ENCODE measurements around the gene COPS7A. TPM values are rescaled to one million over a fixed set of nuclear protein-coding genes. Genes with fewer than 3 reads are reported as not detected.

COPS7A gene, protein sequence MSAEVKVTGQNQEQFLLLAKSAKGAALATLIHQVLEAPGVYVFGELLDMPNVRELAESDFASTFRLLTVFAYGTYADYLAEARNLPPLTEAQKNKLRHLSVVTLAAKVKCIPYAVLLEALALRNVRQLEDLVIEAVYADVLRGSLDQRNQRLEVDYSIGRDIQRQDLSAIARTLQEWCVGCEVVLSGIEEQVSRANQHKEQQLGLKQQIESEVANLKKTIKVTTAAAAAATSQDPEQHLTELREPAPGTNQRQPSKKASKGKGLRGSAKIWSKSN
- 10 to 100 TPM; 64.0 to 69.6 (median 68.9) TPM for polyA plus RNA-seq (ENCODE audit: insufficient read length in 4 of 4)

DNA sequence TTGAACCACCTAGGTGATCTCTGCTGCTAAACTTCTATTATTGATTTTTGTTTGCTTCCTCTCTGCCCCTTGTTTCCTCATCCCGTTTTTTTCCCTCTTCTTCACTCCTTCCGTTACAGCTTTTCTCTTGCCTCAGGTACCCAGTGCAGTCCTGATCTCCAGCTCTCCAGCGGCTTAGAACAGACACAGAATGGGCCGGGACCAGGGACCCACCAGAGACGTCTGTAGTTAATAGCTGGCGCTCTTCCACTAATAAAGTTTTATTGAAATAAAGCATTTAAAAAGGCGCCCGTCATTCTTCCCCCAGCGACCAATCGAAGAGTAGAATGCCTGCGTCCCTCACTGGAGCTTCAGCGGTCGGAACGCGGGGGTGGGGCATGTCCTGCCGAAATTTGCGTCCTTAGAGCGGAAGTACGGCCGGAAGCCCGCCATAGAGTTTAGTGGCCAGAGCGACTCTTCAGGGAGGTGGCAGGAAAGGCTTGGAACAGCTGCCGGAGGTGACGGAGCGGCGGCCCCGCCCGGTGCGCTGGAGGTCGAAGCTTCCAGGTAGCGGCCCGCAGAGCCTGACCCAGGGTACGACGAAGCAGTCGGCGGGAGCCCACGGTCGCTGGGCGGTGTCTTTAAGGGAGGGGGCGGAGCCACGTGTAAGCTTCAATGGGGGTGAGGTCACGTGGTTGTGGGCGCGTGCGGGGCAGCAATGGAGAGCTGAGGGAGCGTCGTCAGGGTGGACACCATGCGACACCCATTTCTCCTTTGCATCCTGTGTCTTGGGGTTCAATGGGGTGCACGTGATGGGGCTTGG, at the start of gene COPS7A:
Gene COPS7A, plus strand, starts transcription at position 440 of the 802 bp plus-strand sequence. CDS start 611 bp downstream, outside the sequence.
- peak; percentile 84 to 97 (median 92) for DNase-seq (ENCODE audit: low read depth in 4 of 4, low spot score in 2 of 4)

DNA sequence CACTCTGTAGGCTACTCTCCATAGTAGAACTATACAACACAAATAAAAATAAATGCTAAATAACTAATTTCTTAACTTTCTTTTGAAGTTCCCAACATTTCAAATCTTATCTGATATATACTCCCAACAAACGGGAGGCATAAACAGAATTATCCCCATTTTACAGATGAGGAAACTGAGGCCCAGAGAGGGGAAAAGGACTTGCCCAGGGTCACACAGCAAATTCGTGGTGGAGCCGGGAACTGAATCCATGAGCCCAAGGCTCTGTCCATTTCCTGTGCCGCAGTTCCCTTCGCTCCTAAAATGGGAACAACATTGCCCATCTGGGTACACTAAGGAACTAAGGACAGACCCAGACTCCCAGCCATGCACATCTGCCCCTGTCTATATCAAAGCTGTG, 46.9 kb upstream of the COPS7A start:
- no peak for DNase-seq (ENCODE audit: low read depth in 4 of 4, low spot score in 2 of 4)

DNA sequence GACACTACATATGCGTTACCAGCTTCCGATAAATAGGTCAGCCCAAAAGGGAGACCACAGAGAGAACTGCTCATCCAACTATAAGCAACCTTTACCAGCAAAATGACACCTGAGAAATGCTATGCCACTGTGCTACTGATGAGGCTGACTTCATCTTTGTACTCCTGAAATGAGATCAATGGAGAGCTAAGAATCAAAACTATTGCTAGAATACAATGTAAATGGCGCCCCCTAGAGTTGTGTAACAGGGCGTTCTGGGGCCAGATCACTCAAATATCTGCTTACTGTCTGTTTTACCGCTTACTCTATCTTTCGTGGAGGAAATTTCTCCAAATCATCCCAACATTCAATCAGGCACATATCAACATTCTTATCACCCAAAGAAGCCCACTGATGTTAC, 39.2 kb upstream of the COPS7A start:
- DNase-seq (ENCODE audit: low read depth in 4 of 4, low spot score in 2 of 4) = no peak

DNA sequence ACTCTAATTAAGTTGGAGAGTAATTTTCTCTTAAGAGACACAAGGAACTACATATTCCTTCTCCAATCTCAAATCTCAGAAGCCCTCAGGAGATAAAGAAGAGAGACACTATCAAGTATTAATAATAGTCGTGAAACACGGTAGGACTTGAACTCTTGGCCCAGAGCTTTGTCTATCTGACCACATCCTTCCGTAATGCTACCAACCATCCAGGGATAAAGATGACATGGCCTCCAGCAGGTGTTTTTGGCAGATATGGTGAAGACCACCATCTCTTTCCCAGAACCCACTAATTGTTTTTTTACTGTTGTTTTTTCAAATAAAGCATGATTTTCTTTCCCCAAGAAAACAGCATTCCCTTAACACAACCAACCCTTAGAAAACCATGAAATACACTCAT, 38.0 kb upstream of the COPS7A start:
- DNase-seq (ENCODE audit: low read depth in 4 of 4, low spot score in 2 of 4) = no peak

DNA sequence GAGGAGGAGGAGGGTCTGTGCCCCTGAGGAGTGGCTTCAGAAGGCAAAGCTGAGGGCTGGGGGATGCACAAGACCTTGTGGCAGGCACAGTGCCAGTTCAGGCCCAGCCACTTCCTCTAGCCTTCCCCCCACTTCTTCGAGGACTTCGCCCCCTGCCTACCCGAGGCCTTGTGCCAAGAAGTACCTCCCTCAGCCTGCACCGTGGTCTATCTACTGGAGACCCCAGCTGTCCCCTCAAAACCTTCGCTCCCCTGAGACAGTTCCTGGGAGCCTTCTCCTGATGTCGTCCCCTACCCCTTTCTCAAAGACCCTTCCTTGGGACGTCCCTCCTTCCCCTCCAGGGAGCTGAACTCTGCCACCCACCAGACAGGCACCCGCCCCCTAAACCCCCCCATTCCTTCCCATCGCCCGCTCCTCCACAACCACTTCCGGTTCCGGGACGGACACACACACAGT, 35.3 kb upstream of the COPS7A start:
- DNase-seq (ENCODE audit: low read depth in 4 of 4, low spot score in 2 of 4) = peak in 1 of 4 donors; percentile 81

DNA sequence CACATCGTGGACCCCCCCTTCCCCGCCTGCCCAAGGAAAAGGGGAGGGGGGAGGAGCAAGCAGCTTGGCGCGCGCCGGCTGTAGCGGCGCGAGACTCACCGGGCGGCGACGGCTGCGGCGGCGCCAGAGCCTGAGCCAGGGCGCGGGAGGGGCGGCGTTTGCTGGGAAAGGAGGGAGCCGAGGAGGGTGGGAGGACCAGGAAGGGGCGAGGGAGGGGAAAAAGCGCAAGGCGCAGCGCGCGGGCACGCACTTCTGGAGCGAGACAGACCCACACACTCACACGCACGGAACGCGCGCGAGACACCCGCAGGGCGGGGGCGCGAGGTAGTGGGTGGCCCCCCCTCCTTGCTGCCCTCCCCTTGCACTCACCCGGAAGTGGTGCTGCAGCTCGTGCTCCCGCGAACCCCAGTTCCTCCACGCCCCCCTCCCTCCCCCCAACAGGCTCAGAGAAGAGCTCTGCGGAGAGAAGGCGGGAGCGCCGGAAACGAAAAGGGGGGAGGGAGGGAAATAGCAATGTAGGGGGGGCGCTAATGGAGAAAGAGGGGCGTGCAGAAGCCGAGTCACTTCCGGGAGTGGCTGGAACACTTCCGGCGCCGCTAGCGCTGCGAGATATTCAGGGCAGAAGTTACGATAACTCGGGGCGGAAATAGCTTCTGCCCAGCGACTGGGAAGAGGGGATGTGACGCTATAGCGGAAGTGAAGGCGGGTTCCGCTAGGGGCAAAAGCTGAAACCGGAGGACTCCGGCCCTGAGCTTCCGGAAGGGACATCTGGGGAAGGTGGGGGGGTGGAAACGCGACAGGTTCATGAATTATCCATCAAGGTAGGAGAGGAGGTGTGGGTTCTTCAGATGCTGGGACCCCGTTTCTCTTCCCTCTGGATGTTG, 34.6 kb upstream of the COPS7A start, which contains the start of gene ZNF384:
Gene ZNF384, minus strand, starts transcription at position 377 of the 884 bp plus-strand sequence. CDS start 9,855 bp downstream, outside the sequence.
- peak; percentile 95 to 99 (median 97) for DNase-seq (ENCODE audit: low read depth in 4 of 4, low spot score in 2 of 4)

DNA sequence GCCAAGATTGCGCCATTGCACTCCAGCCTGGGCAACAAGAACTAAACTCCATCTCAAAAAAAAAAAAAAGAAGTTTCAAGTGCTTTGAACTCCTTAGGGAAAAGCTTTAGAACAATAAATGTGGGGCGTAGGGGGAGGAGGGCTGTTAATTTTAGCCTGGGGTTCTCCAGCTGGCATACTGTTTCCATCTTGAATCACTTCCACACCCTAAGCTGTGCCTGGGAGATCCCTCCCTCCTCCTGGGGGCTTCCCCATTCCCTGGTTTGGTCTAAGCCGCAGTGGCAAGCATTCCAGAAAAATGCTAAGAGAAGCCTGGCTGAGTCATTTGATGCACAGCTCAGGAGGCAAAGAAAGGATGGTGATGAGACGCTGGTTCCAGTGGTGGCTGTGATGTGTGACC, 32.4 kb upstream of the COPS7A start:
- no peak for DNase-seq (ENCODE audit: low read depth in 4 of 4, low spot score in 2 of 4)

DNA sequence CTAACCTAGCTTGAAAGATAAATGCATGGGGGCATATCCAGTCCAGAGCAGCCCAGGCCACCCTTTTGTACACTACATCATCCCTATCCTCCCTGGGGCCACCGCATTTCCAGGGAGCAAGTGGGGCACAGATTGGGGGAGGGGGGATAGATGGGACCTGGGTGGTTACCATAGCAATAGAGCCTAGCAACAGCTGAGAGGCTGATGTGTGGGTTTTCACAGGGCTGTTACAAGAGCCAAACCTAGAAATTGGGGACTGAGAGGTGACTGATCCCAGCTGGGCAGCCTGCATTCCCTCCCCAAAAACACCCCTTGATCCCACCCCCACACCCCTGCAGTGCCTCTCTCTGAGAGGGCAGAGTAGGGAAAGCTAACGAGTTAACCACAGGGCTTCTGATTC, 31.0 kb upstream of the COPS7A start:
- DNase-seq (ENCODE audit: low read depth in 4 of 4, low spot score in 2 of 4) = no peak

DNA sequence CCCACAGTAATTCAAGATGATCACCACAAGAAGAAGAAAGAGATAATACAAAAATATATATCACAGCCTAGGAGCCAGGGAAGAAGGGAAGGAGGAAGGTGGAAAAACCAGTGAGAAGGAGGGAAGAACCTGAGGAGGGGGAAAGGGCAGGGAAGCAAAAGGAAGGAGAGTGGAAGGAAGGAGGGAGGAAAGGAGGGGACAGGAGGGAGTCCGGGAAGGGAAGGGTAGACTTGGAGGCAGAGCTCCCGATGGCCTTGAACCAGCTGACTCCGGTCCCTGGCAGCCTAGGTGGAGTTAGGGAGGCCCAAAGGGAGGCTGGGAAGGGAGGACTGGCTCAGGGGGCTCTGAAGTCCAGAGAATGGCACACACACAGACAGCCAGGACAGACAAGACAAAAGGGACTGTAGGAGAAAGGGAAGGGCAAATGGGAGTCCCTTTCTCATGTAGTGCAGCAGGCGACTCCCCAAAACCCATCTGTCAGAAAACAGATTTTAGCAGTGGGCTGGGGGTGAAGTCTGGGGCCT, 30.0 kb upstream of the COPS7A start:
- DNase-seq (ENCODE audit: low read depth in 4 of 4, low spot score in 2 of 4) = no peak

DNA sequence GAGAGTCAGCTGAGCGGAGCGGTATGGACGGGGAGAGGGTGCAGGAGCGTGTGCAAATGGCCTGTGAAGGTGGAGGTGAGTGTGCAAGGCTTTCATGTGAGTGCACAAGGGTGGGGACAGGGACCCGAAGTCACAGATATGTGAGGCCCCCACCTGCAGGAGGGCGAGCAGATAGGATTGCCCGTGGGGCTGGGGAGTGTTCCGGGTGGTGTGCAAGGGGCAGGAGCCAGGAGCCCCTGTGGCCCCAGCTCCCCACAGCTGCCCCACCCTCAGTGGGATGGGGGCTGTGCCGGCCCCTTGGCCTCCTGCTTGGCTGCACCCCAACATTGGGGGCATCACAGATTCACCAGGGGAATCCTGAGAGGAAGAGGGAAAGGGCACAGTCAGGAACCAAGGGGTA, 29.1 kb upstream of the COPS7A start:
- no peak for DNase-seq (ENCODE audit: low read depth in 4 of 4, low spot score in 2 of 4)

DNA sequence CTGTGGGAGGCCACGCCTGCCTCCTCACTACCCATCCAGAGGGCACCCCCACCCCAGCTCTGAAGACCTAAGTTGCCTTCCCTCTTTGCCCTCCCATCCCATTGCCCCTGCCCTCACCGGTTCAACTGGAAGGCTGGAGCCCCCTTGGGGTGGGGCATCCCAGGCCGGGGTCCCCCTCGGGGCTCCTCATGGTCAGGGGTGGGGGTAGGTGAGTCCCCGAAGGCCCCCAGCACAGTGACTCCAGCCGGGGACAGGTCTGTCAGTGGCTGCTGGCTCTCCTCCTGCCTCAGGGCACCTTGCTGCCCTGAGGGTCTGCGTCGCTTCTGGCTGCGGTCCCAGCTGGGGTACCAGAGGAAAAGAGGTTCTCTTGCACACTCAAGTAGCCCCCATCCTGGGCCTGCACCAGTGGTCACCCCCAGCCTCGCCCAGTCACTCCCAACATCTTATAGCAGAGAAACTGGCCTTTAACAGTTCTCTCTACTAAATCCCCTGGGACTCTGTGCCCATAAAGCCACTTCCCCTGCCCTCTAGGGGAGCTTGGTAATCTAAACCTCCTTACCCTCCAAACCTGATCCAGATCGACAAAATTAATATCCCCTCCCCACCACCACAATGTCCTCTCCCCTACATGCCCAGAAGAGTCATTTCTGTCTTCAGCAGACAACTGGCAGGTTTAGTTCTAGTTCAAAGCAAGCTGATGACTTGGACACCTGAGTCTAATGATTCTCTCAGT, 28.4 kb upstream of the COPS7A start:
- no peak for DNase-seq (ENCODE audit: low read depth in 4 of 4, low spot score in 2 of 4)

DNA sequence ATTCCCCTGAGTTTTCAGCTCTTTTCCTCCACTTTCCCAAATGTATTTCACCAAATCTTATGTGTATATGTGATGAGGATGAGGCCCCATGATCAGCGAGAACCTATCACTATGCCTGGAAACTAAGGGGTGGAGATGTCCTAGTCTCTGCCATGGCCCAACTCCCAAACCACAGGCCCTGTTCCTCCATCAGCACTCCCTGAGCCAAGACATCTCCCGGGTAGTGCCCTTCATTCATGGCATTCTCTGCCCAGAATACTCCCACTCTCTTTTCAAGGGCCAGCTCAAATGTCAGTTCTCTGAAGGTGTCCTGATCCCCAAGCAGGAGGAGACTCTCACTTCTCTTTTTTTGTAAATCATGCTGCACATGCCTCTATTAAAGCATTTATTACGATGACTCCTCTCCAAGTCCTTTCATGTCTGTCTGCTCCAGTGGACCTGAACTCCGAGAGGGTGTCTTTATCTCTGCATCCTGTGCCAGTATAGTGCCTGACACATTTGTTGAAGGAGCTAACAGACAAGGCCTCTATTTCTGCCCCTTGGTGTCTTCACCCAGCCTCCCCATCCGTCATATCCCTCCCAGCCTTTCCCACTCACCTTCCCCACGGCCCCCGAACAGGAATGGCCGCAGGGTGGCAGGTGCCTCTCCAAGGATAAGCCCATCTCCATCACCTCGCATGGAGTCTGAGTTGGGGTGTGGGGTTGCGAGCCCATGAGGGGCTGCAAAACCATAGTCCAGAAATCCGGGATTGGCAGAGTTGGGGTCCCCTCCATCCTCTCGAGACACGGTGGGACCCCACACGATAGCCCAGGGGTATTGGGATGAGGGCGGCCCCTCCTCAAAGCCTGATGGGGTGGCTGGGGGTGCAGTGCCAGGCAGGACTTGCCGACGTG, 26.9 kb upstream of the COPS7A start:
- peak in 1 of 4 donors; percentile 19 for DNase-seq (ENCODE audit: low read depth in 4 of 4, low spot score in 2 of 4)

DNA sequence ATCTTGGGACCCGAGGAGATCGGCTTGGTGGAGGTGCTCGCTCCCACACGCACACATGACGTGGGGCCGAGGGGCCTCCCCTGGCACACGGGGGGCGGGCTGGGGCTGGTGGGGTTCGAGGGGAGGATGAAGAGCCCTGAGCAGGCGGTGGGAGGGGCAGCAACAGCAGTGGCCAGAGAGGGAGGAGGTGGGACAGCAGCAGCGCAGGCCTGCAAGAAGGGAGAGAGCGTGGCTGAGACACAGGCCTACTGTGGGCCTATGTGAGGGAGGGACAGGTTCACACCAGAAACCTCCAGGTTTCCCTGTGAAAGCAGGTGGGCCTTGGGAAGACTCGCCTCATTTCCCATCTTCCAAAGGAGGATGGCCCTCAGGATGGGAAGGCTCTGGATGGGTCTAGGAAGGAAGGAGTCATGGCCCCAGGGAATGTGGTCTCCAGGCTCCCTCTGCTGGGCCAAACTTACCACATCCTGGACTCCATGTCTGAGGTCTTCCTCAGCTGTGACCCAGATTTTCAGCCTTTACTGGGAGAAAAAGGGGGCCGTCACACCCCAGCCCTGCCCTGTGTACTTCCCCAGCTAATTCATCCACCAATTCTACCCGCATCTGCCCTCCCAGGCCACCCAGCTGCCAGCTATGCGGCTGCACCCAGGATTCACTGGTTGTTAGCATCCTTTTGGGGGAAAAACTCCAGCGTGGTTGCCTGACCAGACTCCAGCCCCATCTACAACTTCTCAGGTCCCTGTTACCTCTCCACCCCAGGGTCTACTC, 26.1 kb upstream of the COPS7A start:
- DNase-seq (ENCODE audit: low read depth in 4 of 4, low spot score in 2 of 4) = peak in 1 of 4 donors; percentile 31

DNA sequence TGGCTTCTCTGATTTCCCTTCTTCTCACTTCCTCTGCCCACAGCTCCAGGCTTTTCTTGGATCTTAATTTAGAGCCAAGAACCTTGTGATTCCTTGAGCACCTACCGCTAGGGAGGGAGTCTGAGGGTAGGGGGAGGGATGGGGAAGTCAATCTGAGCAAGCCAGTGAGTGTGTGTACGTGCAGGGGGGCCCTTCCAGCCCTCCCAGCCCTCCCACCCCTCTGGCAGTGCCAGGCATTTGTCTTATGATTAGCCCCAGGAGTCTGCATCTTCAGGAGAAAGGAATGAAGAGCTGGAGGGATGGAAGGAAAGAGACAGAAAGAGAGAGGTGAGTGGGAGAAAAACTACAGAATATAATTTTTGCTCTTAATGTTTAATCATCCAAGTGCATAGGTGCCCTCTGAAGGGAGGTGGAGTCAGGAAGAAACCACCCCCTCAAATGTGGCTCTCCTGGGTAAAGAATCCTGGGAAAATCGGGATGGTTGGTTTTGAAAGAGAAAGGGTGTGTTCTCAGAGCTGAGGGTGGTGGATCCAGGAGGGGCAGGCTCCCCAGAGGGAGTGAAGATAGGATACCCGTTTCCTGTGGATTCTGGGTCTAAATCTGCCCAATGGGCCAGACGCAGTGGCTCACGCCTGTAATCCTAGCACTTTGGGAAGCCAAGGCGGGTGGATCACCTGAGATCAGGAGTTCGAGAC, 25.3 kb upstream of the COPS7A start:
- no peak for DNase-seq (ENCODE audit: low read depth in 4 of 4, low spot score in 2 of 4)

DNA sequence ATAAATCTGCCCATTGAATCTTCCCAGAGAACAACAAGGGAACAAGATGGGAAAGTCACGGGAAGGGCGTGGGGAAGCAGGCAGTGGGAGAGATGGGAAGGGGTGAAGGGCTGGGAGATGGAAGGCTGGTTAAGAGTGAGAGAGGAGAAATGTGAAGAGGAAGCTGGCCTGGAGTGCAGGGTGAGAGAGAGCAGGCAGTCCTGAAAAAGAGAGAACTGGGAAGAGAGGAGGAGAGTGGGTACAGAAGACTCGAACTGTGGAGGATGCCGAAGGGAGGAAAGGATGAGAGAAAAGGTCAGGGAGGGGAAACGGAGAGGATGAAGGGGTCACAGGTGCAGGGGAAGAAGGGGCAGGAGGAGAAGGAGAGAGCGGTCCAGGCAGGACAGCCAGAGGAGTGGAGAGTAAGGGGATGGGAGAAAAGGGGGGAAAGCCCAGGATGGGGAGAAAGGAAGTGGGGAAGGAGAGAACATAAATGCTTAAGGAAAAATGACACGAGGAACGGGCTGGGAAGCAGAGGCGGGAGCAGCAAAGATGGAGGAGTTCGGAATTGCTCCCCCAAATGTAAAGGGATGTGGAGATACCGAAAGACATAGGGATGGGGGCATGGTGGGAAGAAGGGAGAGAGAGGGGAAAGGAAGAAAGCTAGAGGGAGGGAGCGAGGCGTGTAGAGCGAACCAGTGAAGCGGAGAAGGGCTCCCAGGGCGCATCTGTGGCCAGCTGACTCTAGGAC, 24.4 kb upstream of the COPS7A start:
- no peak for DNase-seq (ENCODE audit: low read depth in 4 of 4, low spot score in 2 of 4)

DNA sequence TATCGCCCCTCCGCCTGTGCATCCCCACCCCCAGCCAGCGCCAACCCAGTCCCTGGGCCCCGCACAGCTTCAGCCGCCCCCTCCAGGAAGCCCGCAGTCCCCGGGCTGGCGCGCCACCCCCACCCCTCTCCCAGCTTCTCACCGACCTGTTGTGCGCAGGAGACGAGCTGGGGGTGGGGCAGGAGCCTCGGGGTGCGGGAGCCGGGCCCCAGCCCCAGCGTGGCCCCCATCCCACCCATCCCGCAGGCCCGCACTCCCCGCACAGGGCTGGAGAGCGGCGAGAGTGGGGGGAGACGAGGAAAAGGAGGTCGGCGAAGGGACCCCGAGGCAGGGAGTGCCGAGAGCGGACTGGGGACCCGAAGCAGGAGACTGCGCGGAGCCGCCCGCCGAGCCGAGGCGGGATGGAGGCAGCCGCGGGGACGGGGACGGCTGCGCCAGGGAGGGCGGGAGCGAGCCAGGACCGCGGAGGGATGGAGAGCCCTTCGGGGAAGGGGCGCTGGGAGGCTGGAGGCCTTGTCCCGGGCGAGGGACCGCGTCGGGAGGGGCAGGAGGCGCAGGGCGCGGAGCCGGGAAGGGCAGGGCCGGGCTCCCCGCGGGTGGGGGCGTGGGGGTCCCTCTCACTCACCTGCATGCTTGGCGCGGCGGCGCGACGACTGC, 23.7 kb upstream of the COPS7A start:
- no peak for DNase-seq (ENCODE audit: low read depth in 4 of 4, low spot score in 2 of 4)

Measured in left renal cortex interstitium (tissue), 4 donors.